ENCODE results near the gene MIA.

- TF ChIP-seq CTCF (IDR thresholded peaks at IDR 0.05 in 8 of 11, conservative IDR thresholded peaks at IDR 0.05 in 3 of 11): no peak
- no peak for TF ChIP-seq POLR2A (IDR thresholded peaks at IDR 0.05)
Measured at GRCh38 chr19:40800997-40801377, 25.7 kb downstream of the MIA start.
